ENCODE data around the gene SLC25A11. TPM values are rescaled to one million over a fixed set of nuclear protein-coding genes. Genes with fewer than 3 reads are reported as not detected.

Gene SLC25A11
- total RNA-seq, 1 donor from 2014 or later = 52.1 TPM

GRCh38 chr17:4897785-4898184 lies 42.1 kb downstream of the SLC25A11 start:
- DNase-seq (ENCODE audit: extremely low read depth, low read depth, low spot score) = no peak

- no peak for DNase-seq (ENCODE audit: extremely low read depth, low read depth, low spot score)
Observed at GRCh38 chr17:4897198-4897687, 42.6 kb downstream of the SLC25A11 start.

- no peak for DNase-seq (ENCODE audit: extremely low read depth, low read depth, low spot score)
Observed at GRCh38 chr17:4896332-4897197, 43.3 kb downstream of the SLC25A11 start.

GRCh38 chr17:4895657-4896331 lies 44.1 kb downstream of the SLC25A11 start:
- no peak for DNase-seq (ENCODE audit: extremely low read depth, low read depth, low spot score)

GRCh38 chr17:4895121-4895520 lies 44.7 kb downstream of the SLC25A11 start:
- DNase-seq (ENCODE audit: extremely low read depth, low read depth, low spot score) = no peak

GRCh38 chr17:4893721-4894560 lies 45.9 kb downstream of the SLC25A11 start:
- no peak for DNase-seq (ENCODE audit: extremely low read depth, low read depth, low spot score)

- no peak for DNase-seq (ENCODE audit: extremely low read depth, low read depth, low spot score)
Observed at GRCh38 chr17:4893272-4893671, 46.6 kb downstream of the SLC25A11 start.

- no peak for DNase-seq (ENCODE audit: extremely low read depth, low read depth, low spot score)
Observed at GRCh38 chr17:4892499-4893221, 47.2 kb downstream of the SLC25A11 start.

GRCh38 chr17:4891411-4892410 lies 48.1 kb downstream of the SLC25A11 start:
- no peak for DNase-seq (ENCODE audit: extremely low read depth, low read depth, low spot score)

- no peak for DNase-seq (ENCODE audit: extremely low read depth, low read depth, low spot score)
Observed at GRCh38 chr17:4887581-4887980, 52.3 kb downstream of the SLC25A11 start.

Other genes with a start within 250 kb of the SLC25A11 start
- 21.8 and 25.5 TPM in 2 replicates for gene PELP1, start 235.9 kb downstream of the SLC25A11 start, total RNA-seq
- gene ARRB2, start 229.4 kb downstream of the SLC25A11 start, total RNA-seq = 11.6 and 13.0 TPM in 2 replicates
- gene MED11, start 208.6 kb downstream of the SLC25A11 start, total RNA-seq = 22.6 and 32.6 TPM in 2 replicates
- gene ZMYND15, start 200.2 kb downstream of the SLC25A11 start, total RNA-seq = 0.06 and 0.15 TPM in 2 replicates
- 18.0 and 18.5 TPM in 2 replicates for gene CXCL16, start 200.1 kb downstream of the SLC25A11 start, total RNA-seq
- not detected in 2 replicates for gene TM4SF5, start 168.2 kb downstream of the SLC25A11 start, total RNA-seq
- gene VMO1, start 153.7 kb downstream of the SLC25A11 start, total RNA-seq = 0.44 TPM in 1 of 2 replicates, not detected in the other
- gene GLTPD2, start 151.1 kb downstream of the SLC25A11 start, total RNA-seq = not detected in 2 replicates
- gene PSMB6, start 143.9 kb downstream of the SLC25A11 start, total RNA-seq = 143 and 209 TPM in 2 replicates
- gene PLD2, start 132.9 kb downstream of the SLC25A11 start, total RNA-seq = 33.5 and 36.9 TPM in 2 replicates
- 51.0 and 74.7 TPM in 2 replicates for gene MINK1, start 106.7 kb downstream of the SLC25A11 start, total RNA-seq
- gene C17orf107, start 40.5 kb downstream of the SLC25A11 start, total RNA-seq = 0.88 and 1.6 TPM in 2 replicates
- 0.76 and 1.5 TPM in 2 replicates for gene CHRNE, start 36.9 kb downstream of the SLC25A11 start, total RNA-seq
- gene GP1BA, start 7.8 kb downstream of the SLC25A11 start, total RNA-seq = not detected in 2 replicates
- 47.5 and 54.7 TPM in 2 replicates for gene RNF167, start 222 bp upstream of the SLC25A11 start, total RNA-seq
- 1,675 and 1,900 TPM in 2 replicates for gene PFN1, start 8.5 kb upstream of the SLC25A11 start, total RNA-seq
- 0.15 and 2.6 TPM in 2 replicates for gene ENO3, start 11.1 kb upstream of the SLC25A11 start, total RNA-seq
- 61.8 and 69.5 TPM in 2 replicates for gene SPAG7, start 27.8 kb upstream of the SLC25A11 start, total RNA-seq
- 16.4 and 35.1 TPM in 2 replicates for gene CAMTA2, start 47.6 kb upstream of the SLC25A11 start, total RNA-seq
- gene INCA1, start 57.5 kb upstream of the SLC25A11 start, total RNA-seq = 0.39 and 0.76 TPM in 2 replicates
- 114 and 117 TPM in 2 replicates for gene KIF1C, start 57.9 kb upstream of the SLC25A11 start, total RNA-seq
- gene SLC52A1, start 95.4 kb upstream of the SLC25A11 start, total RNA-seq = 0.10 TPM in 1 of 2 replicates, not detected in the other
- gene ZFP3, start 138.4 kb upstream of the SLC25A11 start, total RNA-seq = 2.0 and 2.5 TPM in 2 replicates
- 3.4 and 4.4 TPM in 2 replicates for gene ZNF232, start 171.8 kb upstream of the SLC25A11 start, total RNA-seq
- not detected in 2 replicates for gene USP6, start 176.0 kb upstream of the SLC25A11 start, total RNA-seq